GM12875 (cell line): Measurements from ENCODE around the gene PGD.
A peak's percentile ranks its signal among the peaks of the same experiment; 100 is the strongest.
"Not testable (repeated sequence)": the region's sequence is repeated elsewhere in the genome, so short reads cannot be mapped to it uniquely, and the experiment has no call there.

Experiments
- H3K4me3 ChIP-seq: one replicate; pipeline ENCODE4 v1.5.1; 2011; ENCODE audit warnings: low read depth, low read length, control low read depth
- TF ChIP-seq, protein P1 (sequence below): IDR thresholded peaks from 2 replicates; pipeline ENCODE4 v1.5.1; 2011; ENCODE audit warnings: low read depth, mild to moderate bottlenecking, control low read depth, inconsistent platforms, low read length, moderate library complexity, borderline replicate concordance; ENCODE audit not compliant: insufficient read depth

PGD gene

GRCh38 chr1:10419351-10419750 lies 20.5 kb downstream of the PGD start:
- no peak overlapping the region for H3K4me3 ChIP-seq
- TF ChIP-seq, protein P1, sequence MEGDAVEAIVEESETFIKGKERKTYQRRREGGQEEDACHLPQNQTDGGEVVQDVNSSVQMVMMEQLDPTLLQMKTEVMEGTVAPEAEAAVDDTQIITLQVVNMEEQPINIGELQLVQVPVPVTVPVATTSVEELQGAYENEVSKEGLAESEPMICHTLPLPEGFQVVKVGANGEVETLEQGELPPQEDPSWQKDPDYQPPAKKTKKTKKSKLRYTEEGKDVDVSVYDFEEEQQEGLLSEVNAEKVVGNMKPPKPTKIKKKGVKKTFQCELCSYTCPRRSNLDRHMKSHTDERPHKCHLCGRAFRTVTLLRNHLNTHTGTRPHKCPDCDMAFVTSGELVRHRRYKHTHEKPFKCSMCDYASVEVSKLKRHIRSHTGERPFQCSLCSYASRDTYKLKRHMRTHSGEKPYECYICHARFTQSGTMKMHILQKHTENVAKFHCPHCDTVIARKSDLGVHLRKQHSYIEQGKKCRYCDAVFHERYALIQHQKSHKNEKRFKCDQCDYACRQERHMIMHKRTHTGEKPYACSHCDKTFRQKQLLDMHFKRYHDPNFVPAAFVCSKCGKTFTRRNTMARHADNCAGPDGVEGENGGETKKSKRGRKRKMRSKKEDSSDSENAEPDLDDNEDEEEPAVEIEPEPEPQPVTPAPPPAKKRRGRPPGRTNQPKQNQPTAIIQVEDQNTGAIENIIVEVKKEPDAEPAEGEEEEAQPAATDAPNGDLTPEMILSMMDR: no peak

GRCh38 chr1:10421637-10422036 lies 22.8 kb downstream of the PGD start:
- TF ChIP-seq, protein P1: no peak

DNA sequence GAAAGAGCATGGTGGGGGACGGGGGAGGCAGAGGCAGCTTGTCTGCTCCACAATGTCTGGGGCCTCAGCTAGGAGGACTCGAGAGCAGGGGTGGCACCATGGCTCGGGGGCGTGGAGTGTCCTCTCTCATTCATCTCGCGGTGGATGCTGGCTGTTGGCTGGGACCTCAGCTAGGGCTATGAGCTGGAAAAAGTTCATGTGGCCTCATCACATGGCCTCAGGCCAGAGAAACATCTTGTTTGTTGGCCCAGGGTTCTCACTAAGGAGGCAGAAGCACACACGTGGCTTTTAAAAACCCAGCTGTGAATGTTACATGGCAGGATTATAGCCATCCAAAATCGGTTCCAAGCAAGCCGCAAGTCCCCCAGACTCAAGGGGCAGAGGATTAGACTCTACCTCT lies 25.2 kb downstream of the PGD start:
- no peak overlapping the region for H3K4me3 ChIP-seq
- TF ChIP-seq, protein P1: no peak

More at GRCh38 chr1:10421637-10422036, 22.8 kb downstream of the PGD start:
- H3K4me3 ChIP-seq: no peak overlapping the region

DNA sequence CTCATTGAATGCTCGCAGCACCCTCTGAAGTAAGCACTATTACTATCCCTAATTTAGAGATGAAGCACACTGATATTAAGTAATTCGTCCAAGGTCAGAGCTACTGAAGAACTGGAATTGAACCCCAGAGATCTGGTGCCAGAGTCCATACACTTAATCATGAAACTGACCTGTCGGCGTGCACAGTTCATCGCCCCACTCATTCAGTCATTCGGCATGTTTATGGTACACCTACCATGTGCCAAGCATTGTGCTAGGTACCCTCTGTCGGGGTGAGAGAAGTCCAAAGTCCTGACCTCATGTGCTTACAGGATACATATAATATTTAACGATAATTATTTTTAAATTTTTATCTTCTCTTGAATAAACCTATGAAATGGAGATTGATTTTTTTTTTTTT lies 25.8 kb downstream of the PGD start:
- TF ChIP-seq, protein P1: no peak
- no peak overlapping the region for H3K4me3 ChIP-seq

- H3K4me3 ChIP-seq: not testable (repeated sequence)
Observed at GRCh38 chr1:10425826-10426534, 27.1 kb downstream of the PGD start.

- not testable (repeated sequence) for H3K4me3 ChIP-seq
Observed at GRCh38 chr1:10426535-10426848, 27.6 kb downstream of the PGD start.

- H3K4me3 ChIP-seq: no peak overlapping the region
- TF ChIP-seq, protein P1: no peak
Observed at GRCh38 chr1:10428984-10429383, 30.1 kb downstream of the PGD start.

DNA sequence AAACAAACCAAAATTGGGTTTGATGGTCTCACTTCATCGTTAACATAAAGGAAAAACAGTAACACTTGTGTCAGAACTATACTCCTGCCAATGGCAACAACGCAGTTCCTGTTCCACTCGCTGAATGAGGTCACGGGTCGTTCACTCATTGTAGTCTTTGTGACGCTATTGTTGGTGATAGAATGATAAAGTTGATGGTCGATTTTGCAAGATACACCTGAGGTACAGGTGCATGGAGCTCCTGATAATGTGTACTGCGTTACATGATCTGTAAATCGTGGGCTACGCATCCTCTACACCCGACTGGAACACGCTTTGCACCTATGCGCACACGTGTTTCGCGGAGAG lies 31.0 kb downstream of the PGD start:
- peak overlapping the region; percentile 90 for H3K4me3 ChIP-seq
- TF ChIP-seq, protein P1: no peak
